ENCODE measurements around the gene PSMG2. TPM values are rescaled to one million over a fixed set of nuclear protein-coding genes. Genes with fewer than 3 reads are reported as not detected.
"Not testable (repeated sequence)": the region's sequence is repeated elsewhere in the genome, so short reads cannot be mapped to it uniquely, and the experiment has no call there.

PSMG2 gene
- total and polyA plus RNA-seq, 8 donors, result 27.0 to 50.0 (median 39.3) TPM

DNA sequence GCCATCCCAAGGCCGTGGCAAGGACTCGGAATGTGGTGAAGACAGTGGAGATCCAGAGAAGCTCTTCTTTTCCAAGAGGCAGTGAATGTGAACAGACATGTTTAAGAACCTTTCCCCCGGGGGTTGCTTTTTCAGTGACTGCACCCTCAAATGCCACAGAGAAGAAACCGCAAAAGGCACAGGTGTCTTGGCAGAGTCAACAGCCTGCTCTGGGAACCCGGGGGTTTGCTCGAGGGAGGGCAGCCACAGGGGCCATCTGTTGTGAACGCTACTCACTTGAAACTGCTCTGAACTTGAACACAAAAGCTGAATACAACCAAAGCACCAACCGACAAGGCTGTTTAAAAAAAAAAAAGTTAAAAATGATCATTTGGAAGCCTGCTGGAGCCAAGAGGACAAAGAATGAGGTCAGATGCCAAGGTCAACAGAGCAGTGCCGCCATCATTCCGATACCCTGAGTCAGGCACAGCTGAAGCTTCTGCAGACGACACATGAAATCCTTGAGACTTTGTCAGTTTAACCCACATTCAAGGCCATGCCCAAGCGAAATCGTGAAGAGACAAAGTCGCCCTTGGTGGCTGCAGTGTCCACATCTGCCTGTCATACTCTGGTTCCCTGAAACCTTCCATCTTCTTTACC lies 47.4 kb downstream of the PSMG2 start:
- intact Hi-C loops (cut with DNase I), result no loop called here
- no peak overlapping the region for H3K27ac ChIP-seq
- TF ChIP-seq CTCF (IDR thresholded peaks at IDR 0.05), result no peak
- FAIRE-seq (no peak), ATAC-seq (no peak), DNase-seq (no peak)
- no peaks in the 10 kb centered on the region for H3K9me3 ChIP-seq
- H3K27me3 ChIP-seq, result no peaks in the 10 kb centered on the region
- no peaks in the 10 kb centered on the region for H3K4me1 ChIP-seq
- 55 to 72% methylated on average over 14 of the region's 14 CpGs for WGBS, 2 donors
- no peaks in the 10 kb centered on the region for H3K36me3 ChIP-seq
- no peak overlapping the region for H3K4me3 ChIP-seq

DNA sequence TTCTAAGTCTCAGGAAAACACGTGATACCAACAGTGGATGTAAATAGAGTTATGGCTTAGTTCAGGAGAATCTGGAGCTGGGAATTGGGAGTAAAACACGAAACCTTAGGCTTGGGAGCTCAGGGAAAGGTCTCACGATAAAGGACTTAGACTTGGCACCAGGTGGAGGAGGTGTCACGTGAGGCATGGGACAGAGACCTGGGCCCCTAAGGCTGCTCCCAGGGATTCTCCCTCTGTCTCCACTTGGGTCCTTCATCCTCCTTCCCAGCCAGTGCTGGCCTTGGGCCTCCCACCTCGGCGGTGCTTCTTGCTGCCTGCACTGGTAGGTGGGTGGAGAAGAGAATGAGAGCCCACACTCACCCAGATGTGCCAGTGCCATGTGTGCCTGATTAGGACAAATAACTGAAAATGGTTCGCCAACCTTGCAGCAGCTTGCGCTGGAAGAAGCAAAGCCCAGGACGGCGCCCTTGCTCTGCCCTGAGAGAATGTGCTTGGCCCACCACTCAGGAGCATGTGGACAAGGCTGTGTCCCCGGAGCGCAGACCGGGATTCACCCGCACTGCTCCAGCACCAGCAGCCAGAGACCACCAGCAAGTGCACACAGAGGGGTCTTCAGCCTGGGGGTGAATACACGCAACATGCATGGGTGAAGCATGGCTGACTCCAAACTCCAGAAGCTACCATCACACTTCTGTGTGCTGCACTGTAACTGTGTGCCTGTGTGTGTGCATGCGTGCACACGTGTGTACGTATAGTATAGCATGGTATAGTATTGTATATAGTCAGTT lies 48.1 kb downstream of the PSMG2 start:
- no peak for FAIRE-seq
- Histone ChIP-seq H3K27me3 (no peaks in the 10 kb centered on the region), H3K36me3 (no peaks in the 10 kb centered on the region), H3K4me3 (no peak overlapping the region), H3K4me1 (no peaks in the 10 kb centered on the region), H3K27ac (no peak overlapping the region), H3K9me3 (no peaks in the 10 kb centered on the region)
- intact Hi-C loops (cut with DNase I), result no loop called here
- DNase-seq, result no peak
- 79 to 88% methylated on average over 18 of the region's 18 CpGs for WGBS, 2 donors
- no peak for TF ChIP-seq CTCF (IDR thresholded peaks at IDR 0.05)
- no peak for ATAC-seq

- no peak for TF ChIP-seq CTCF (IDR thresholded peaks at IDR 0.05)
- Histone ChIP-seq H3K9me3 (no peaks in the 10 kb centered on the region), H3K27ac (no peak overlapping the region), H3K36me3 (no peaks in the 10 kb centered on the region), H3K27me3 (no peaks in the 10 kb centered on the region), H3K4me1 (no peaks in the 10 kb centered on the region), H3K4me3 (no peak overlapping the region)
- no peak for FAIRE-seq
- intact Hi-C loops (cut with DNase I), result no loop called here
- ATAC-seq, result no peak
- no peak for DNase-seq
- whole genome bisulfite sequencing, 2 donors, result 63 to 78% methylated on average over 5 of the region's 5 CpGs
Observed at GRCh38 chr18:12751503-12751884, 48.7 kb downstream of the PSMG2 start.

DNA sequence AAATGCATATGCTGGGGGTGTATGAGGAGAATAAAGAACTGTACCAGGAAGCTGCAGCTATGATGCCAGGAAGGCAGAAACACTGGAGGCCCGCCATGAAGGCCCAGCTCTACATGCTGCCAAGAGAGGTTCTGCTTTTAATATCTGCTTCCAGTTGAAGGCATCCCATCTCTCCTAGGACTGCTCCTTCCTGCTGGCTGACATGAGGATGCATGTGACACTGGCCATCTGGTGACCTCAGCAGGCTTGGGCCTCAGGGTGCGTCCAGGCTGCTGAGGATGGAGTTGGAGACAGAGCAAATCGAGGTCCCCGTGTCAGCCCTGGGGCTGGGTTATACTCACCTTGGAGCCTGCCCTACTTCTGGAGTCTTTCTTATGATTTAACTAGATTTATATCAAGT lies 49.0 kb downstream of the PSMG2 start:
- no peak for TF ChIP-seq CTCF (IDR thresholded peaks at IDR 0.05)
- Histone ChIP-seq H3K4me3 (no peak overlapping the region), H3K9me3 (no peaks in the 10 kb centered on the region), H3K27ac (no peak overlapping the region), H3K27me3 (no peaks in the 10 kb centered on the region), H3K36me3 (no peaks in the 10 kb centered on the region), H3K4me1 (no peaks in the 10 kb centered on the region)
- intact Hi-C loops (cut with DNase I), result no loop called here
- ATAC-seq (no peak), FAIRE-seq (no peak), DNase-seq (no peak)
- WGBS, 2 donors, result 74 to 78% methylated on average over 4 of the region's 4 CpGs

GRCh38 chr18:12754511-12754910 lies 51.7 kb downstream of the PSMG2 start:
- TF ChIP-seq CTCF (IDR thresholded peaks at IDR 0.05), result no peak
- H3K4me1 ChIP-seq, result no peaks in the 10 kb centered on the region
- no peaks in the 10 kb centered on the region for H3K9me3 ChIP-seq
- 78 to 81% methylated on average over 6 of the region's 6 CpGs for whole genome bisulfite sequencing, 2 donors
- no peaks in the 10 kb centered on the region for H3K36me3 ChIP-seq
- FAIRE-seq (no peak), DNase-seq (no peak), ATAC-seq (no peak)
- H3K27me3 ChIP-seq, result no peaks in the 10 kb centered on the region
- intact Hi-C loops (cut with DNase I), result no loop called here
- no peak overlapping the region for H3K27ac ChIP-seq
- H3K4me3 ChIP-seq, result no peak overlapping the region

GRCh38 chr18:12755606-12756005 lies 52.8 kb downstream of the PSMG2 start:
- WGBS, 2 donors, result 90 to 91% methylated on average over 6 of the region's 6 CpGs
- DNase-seq; H3K36me3 ChIP-seq; H3K4me1 ChIP-seq; ATAC-seq; intact Hi-C loops (cut with DNase I); FAIRE-seq; H3K9me3 ChIP-seq; H3K27ac ChIP-seq; H3K27me3 ChIP-seq; H3K4me3 ChIP-seq: not testable (repeated sequence)

DNA sequence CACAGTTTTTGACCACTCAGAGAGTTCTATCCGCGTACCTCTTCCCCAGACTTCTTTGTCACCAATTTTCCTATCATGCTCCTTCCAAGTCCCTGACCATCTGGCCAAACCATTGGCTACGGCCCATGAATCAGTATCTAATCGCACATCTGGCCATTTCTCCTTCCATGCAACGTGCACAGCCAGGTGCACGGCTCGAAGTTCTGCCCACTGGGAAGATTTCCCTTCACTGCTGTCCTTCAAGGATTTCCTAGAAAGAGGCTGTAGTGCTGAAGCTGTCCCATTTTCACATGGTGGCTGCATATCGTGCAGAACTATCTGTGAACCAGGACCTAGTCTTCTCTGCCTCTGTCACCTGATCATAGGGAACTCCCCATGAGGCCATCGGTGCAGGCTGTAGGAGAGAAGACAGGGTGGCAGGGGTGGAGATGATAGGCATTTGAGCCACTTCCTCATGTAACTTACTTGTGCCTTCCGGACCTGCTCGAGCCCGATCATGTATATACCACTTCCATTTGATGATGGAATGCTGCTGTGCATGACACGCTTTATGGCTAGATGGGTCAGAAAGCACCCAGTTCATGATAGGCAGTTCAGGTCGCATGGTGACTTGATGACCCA lies 53.9 kb downstream of the PSMG2 start:
- H3K4me1 ChIP-seq; H3K4me3 ChIP-seq; H3K27ac ChIP-seq; ATAC-seq; intact Hi-C loops (cut with DNase I); FAIRE-seq; H3K36me3 ChIP-seq; DNase-seq; H3K9me3 ChIP-seq; H3K27me3 ChIP-seq: not testable (repeated sequence)
- 75 to 83% methylated on average over 14 of the region's 14 CpGs for WGBS, 2 donors
